Medulla oblongata (tissue), 1 donor: ENCODE results near the gene CDKN2AIPNL.
"Not testable (repeated sequence)": the region's sequence is repeated elsewhere in the genome, so short reads cannot be mapped to it uniquely, and the experiment has no call there.

Experiments
- DNase-seq: peaks from one replicate; pipeline ENCODE4 v3.0.0-alpha.2; 2015; ENCODE audit errors: extremely low spot score

CDKN2AIPNL gene

DNA sequence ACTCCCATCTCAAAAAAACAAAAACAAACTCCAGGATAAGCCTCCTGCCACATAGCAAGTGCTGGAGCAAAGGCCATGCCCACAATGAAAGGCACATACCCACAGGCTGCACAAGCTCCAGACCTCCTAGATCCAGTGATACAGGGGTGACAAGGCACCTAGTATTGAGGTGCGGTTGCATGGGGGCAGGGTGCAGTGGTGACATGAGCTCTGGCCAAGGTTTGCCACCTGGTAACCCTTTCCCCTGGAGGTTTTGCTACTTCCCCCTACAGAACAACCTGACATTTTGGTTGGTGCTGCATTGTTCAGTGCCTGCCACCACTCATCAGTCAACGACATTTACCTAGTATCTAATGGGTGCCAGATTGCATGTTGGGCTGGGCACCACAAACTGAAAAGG, 14.5 kb downstream of the CDKN2AIPNL start:
- no peak for DNase-seq

DNA sequence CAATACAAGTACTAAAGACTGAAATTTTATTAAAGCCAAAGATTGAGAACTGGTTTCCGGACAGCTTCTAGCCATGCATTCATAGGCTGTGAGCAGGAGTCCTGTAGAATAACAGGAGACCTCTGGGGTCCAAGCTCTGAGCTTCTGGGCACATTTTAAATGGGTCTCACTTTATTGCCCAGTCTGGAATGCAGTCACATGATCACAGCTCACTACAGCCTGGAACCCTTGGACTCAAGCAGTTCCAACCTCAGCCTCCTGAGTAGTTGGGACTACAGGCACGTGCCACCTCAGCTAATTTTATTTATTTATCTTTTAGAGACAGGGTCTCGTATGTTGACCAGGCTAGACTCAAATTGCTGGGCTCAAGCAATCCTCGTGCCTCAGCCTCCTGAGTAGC, 15.4 kb downstream of the CDKN2AIPNL start:
- no peak for DNase-seq

DNA sequence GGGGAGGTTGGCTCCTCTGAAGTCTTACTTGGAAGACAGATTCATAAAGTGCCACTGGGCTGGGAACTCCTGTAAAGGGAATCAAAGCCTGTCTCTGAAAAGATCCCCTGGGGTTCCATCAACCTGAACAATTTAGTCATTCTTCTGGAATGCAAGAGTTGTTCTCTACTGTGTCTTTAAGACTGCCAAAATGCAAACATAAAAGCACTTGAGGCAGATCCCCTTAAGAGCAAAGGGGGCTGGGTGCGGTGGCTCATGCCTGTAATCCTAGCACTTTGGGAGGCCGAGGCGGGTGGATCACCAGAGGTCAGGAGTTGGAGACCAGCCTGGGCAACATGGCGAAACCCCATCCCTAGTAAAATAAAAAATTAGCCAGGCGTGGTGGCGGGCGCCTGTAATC, 16.7 kb downstream of the CDKN2AIPNL start:
- no peak for DNase-seq

DNA sequence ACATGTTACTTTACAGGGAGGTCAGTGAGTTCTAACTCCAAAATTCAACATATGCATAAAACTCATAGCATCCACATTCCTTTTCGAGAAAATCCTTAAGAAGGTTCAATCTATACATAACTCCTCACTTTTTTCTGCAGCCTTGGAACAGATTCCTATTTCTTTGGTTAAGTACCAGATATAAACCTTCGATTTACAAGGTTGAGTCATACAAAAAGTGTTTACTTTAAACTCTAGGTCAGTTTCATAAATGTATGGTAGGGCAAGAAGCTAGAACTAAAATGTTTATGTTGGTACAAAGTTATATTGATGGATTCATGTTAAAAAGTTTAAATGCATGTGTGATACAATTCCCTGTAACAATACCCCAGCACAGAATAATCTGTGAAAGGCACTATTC, 19.4 kb downstream of the CDKN2AIPNL start:
- DNase-seq = no peak

DNA sequence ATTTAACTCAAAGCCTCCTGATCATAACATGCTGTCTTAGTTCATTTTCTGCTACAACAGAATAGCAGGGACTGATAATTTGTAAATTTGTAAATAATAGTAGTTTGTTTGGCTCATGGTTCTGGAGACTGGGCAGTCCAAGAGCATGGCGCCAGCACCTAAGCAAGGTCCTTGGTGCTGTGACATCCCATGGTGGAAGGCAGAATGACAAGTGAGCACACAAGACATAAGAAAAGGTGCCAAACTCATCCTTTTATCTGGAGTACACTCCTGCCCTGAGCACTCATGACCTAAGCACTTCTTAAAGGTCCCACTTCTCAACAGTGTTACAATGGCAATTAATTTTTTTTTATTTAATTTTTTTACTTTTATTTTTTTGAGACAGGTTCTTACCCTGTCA, 24.2 kb downstream of the CDKN2AIPNL start:
- DNase-seq = no peak

DNA sequence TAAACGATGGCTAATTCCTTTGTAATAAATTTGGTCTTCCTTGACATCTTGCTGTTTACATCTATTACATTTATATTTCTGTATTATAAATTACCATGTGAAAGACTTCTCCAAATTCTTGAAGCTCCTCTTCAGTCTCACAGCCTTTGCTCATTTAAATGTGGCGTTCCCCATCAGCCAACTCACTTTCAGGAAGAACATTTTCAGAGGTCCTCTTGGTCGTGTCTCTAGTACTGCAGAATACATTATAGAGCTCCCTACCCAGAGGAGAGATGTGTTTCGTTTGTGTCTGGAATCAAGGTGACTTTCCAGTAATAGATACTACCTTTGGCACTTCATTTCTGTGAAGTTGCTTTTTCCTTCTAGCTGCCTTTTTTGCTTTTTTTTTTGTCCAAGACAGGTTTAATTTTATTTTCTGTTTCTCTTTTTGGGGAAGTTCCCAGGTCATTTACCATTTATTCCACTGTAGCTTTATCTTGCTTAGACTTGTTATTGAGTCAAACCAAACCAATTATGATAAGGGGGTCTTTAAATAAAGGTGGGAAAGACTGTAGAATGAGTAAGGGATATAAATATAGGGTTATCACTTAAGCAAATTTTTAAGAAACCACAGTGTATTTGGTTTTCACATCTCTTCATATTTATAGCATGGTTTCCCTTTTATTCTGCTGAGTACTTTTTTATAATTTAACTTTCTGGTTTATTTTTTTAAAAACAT, 27.5 kb downstream of the CDKN2AIPNL start:
- DNase-seq = no peak

DNA sequence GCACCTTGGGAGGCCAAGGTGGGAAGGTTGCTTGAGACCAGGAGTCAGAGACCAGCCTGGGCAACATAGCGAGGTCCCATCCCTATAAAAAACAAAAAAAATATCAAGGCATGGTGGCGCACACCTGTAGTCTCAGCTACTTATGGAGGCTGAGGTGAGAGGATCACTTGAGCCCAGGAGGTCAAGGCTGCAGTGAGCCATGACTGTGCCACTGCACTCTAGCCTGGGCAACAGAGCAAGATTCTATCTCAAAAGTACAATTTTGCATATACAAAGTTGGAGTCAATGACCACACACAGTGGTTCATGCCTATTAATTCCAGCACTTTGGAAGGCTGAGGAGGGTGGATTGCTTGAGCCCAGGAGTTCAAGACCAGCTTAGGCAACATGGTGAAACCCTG, 29.5 kb downstream of the CDKN2AIPNL start:
- DNase-seq = not testable (repeated sequence)

DNA sequence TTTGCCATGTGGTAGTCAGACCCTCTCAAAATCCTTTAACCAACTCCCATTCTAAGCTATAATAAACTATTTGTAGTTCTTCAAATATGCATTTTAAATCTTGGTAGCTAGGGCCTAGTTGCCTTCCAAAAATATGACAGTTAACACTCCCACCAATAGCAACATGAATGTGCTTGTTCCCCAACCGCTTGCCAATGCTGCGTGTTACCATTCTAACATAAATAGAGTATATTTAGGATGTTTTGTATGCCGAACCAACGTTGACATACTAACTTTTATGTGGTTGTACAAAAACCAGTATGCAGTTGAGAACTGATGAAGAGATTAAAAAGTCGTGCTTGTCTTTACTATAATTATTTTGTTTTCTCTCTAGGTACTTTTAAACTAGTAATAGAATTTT, 31.3 kb downstream of the CDKN2AIPNL start:
- no peak for DNase-seq

DNA sequence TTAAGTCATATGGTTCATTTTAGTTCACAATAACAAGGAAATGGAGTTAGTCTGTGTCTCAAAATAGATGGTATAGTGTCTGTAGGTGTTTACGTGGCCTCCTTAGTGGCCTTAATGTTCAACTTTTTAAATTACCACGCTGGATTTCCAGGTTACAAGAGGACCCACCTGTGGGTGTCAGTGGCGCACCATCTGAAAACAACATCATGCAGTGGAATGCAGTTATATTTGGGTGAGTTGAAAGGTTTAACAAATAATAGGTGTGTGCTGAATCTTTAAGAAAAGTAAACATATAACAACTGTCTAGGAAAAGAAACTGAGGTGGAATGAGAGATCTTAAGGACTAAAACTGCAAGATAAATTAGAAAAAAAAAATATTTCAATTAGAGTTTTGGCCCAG, 37.4 kb downstream of the CDKN2AIPNL start:
- no peak for DNase-seq

DNA sequence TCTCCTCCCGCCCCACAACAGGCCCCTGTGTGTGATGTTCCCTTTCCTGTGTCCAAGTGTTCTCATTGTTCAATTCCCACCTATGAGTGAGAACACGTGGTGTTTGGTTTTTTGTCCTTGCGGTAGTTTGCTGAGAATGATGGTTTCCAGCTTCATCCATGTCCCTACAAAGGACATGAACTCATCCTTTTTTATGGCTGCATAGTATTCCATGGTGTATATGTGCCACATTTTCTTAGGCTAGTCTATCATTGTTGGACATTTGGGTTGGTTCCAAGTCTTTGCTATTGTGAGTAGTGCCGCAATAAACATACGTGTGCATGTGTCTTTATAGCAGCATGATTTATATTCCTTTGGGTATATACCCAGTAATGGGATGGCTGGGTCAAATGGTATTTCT, 38.0 kb downstream of the CDKN2AIPNL start:
- DNase-seq = not testable (repeated sequence)

DNA sequence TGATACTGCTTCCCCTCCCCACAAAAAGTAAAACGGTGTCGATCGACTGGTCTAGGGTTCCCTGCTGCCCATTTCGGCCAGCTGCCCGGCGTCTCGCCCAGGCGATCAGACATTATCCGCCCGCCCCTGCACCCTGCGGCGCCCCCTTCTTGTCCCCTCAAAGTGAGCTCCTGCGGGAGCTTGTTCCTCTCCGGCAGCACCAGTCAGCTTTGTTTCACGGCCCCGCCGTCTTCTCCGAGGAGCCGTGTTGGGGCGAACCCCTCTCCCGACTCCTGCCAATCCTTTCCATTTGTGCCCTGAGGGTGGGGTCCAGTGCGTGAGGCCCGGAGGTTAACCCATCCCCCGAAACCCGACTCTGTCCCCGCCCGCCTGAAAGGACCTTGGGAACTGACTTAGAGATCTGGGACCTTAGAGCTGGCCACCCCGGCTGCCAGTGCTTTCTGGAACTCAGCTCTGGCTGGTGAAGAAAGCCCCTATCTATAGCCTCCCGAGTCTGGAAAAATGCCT, 39.8 kb downstream of the CDKN2AIPNL start:
- DNase-seq = peak; percentile 61

DNA sequence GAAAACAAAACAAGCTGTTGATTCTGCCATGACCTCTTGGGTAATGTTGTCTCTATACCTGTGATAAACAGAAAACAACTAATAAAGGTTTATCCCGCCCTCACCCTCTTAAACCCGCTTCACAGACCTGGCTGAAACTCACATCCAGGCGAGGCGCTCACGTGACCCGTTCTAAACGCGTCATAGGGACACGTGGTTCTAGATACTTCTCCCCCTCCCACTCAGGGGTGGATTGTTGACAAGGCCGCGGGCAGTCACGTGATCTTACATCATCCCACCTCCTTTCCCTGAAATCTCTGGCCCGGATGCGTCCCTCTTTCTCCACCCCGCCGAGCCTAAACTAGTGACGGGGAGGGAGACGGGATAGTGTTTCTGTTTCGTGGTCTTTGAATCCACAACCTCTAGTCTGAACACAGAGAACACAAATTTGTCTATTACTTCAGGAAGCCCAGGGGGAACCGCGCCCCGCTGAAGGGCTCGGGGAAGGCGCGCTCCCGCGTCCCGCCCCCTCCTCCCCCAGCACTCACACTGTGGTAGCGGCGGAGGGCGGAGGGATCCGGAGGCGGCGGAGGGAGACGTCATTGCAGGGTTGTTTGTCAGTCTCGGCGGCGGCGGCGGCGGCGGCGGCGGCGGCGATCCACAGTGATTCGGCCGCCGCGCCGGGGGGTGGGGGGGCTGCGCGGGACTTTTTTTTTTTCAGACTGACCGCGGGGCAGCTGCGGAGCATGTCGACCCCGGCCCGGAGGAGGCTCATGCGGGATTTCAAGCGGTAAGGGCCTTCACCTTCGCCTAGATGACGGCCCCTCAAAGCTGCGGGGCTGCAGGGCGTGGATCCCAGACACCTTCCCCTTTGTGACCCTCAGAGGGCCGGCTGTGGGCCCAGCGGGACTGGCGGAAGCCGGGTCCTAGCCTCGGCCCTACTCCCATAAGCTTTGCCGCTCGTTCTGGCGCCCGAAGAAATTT, 40.5 kb downstream of the CDKN2AIPNL start, which contains the start of gene UBE2B:
Gene UBE2B (plus strand): TSS at position 699 of the 963 bp plus-strand sequence. CDS start 27 bp downstream, at position 726.
- DNase-seq = peak; percentile 100

DNA sequence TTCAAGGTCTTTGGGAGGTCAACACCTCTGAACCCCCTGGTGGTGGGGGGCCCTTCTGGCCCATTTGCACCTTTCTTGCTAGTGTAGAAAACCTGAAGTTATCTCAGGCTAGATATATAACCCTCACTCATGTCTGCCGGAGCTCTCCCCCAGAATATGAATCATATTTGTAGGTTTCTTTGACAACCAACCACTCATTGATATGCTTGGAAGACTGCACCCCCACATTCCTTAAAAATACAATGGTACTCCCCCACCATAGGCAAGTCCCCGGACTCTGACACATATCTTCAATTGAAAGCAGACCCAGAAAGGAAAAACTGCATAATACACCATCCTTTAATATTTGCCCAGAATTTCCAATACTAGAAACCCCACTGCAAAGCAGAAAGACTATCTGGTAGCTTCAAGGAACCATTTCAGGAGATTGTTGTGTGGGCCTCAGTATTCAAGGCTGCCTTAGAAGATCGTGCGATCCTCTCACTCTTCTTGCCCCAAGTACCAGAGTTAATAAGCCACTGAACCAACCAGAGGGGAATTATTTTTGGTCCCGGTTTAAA, 41.3 kb downstream of the CDKN2AIPNL start:
- DNase-seq = no peak

DNA sequence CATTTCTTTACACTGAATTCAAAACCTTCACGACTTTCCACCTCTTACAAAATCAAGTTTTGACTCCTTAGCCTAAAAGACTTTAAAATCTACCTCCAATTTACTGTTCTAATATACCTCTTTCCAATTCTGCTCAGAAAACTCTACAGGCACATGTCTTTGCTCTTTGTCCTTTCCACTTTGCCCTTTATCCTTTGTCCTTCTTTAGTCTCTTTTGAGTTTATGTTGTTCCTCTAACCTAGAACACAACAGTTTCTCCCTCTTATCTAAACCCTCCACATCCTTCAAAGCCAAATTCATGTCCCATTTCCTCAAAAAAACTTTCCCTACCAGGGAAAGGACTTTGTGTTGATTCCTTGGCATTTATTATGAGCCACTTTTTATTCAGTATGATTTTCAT, 46.1 kb downstream of the CDKN2AIPNL start:
- no peak for DNase-seq

DNA sequence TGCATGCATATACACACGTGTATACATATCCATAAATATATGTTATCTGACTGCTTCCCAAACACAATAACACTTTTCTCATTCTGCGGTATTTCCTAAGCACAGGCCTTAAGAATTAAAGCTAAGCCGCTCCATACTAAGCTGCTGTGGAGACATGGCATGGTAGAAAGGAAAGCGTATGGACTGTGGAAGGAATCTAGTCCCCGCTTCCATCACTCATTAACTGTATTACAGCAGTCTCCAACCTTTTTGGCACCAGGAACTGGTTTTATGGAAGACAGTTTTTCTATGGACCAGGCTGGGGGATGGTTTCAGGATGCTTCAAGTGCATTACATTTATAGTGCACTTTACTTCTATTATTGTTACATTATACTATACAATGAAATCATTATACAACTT, 56.0 kb downstream of the CDKN2AIPNL start:
- no peak for DNase-seq
